Smooth muscle cell (in vitro differentiated cells): ENCODE measurements around the gene FAM131B. TPM values are rescaled to one million over a fixed set of nuclear protein-coding genes. Genes with fewer than 3 reads are reported as not detected.

ENCODE experiments used
- DNase-seq: peaks from one replicate; lab custom pipeline; 2025; ENCODE audit not compliant: unreplicated experiment; lab: John Stamatoyannopoulos, UW
- H2AFZ ChIP-seq: fragments of 200-600 bp; sonication (generic); 2 replicates; pipeline ENCODE4 v1.6.0; 2016; ENCODE audit warnings: antibody characterized with exemption, low read depth, mild to moderate bottlenecking
- H3F3A ChIP-seq: fragments of 200-600 bp; sonication (generic); 2 replicates; pipeline ENCODE4 v1.6.0; 2017; ENCODE audit warnings: antibody characterized with exemption, low read depth
- H3K27ac ChIP-seq: fragments of 200-600 bp; sonication (generic); 2 replicates; pipeline ENCODE4 v1.5.1; 2016; ENCODE audit warnings: low read depth, mild to moderate bottlenecking
- H3K27me3 ChIP-seq: fragments of 200-600 bp; sonication (generic); 2 replicates; pipeline ENCODE4 v1.6.1; 2016; ENCODE audit warnings: low read depth, mild to moderate bottlenecking
- H3K36me3 ChIP-seq: fragments of 200-600 bp; sonication (generic); 2 replicates; pipeline ENCODE4 v1.5.1; 2016; ENCODE audit warnings: low read depth
- H3K4me1 ChIP-seq: fragments of 200-600 bp; sonication (generic); 2 replicates; pipeline ENCODE4 v1.5.1; 2016; ENCODE audit warnings: low read depth
- H3K4me2 ChIP-seq: fragments of 200-600 bp; sonication (generic); 2 replicates; pipeline ENCODE4 v1.6.0; 2016; ENCODE audit warnings: mild to moderate bottlenecking
- H3K4me3 ChIP-seq: fragments of 200-600 bp; sonication (generic); 2 replicates; pipeline ENCODE4 v1.5.1; 2016; ENCODE audit warnings: mild to moderate bottlenecking
- H3K79me2 ChIP-seq: fragments of 200-600 bp; sonication (generic); 2 replicates; pipeline ENCODE4 v1.6.0; 2016; ENCODE audit warnings: low read depth, mild to moderate bottlenecking
- H3K9ac ChIP-seq: fragments of 200-600 bp; sonication (generic); 2 replicates; pipeline ENCODE4 v1.6.0; 2016; ENCODE audit warnings: low read depth
- H3K9me3 ChIP-seq: fragments of 200-600 bp; sonication (generic); replicated peaks from 2 replicates; pipeline ENCODE4 v1.5.1; 2016; ENCODE audit warnings: low read depth
- H4K20me1 ChIP-seq: fragments of 200-600 bp; sonication (generic); 2 replicates; pipeline ENCODE4 v1.6.0; 2016; ENCODE audit warnings: low read depth
- CTCF ChIP-seq: fragments of 200-600 bp; sonication (generic); IDR thresholded peaks from 2 replicates; pipeline ENCODE4 v1.5.1; 2017; ENCODE audit warnings: borderline replicate concordance, mild to moderate bottlenecking, antibody characterized with exemption; ENCODE audit not compliant: insufficient read depth, poor library complexity, severe bottlenecking
- WGBS: methylation state at CpG from one replicate; pipeline ENCODE4 v1.1.7; 2016; ENCODE audit warnings: low lambda C conversion rate; 5-methylcytosine and 5-hydroxymethylcytosine counted together
- polyA plus RNA-seq: library from polyadenylated mRNA; unstranded; fragments of >200 nt; fragmentation: Nextera tagmentation; extraction: Ambion mirVana; gene quantifications from 2 replicates; pipeline ENCODE4 v1.2.1, GENCODE V29; 2016
- total RNA-seq: library from RNA; depleted of rRNA; stranded (reverse); fragments of >200 nt; gene quantifications from 2 replicates; pipeline ENCODE4 v1.2.3, GENCODE V29; 2014

The FAM131B gene
- total RNA-seq (0.09 and 0.31 TPM in 2 replicates), polyA plus RNA-seq (0.03 TPM in 1 of 2 replicates, not detected in the other)

GRCh38 chr7:143362131-143363015, at the start of gene FAM131B:
TSS of gene FAM131B (minus strand) at chr7:143362713. CDS start at chr7:143362603, 110 bp downstream.
- H2AFZ ChIP-seq: peak within 1 kb of the TSS; percentile 72
- peak within 1 kb of the TSS; percentile 92 for H3K4me2 ChIP-seq
- H3K79me2 ChIP-seq: no peaks in the 10 kb centered on the region
- H3K9ac ChIP-seq: no peak within 1 kb of the TSS
- H3K27ac ChIP-seq: no peak within 1 kb of the TSS
- no peaks in the 10 kb centered on the region for H3K9me3 ChIP-seq
- DNase-seq: no peak
- no peaks in the 10 kb centered on the region for H4K20me1 ChIP-seq
- 0% methylated on average over 12 of the region's 112 CpGs for WGBS
- TF ChIP-seq CTCF: no peak
- no peaks in the 10 kb centered on the region for H3K4me1 ChIP-seq
- H3K27me3 ChIP-seq: peaks cover 76% of the 10 kb centered on the region
- H3K4me3 ChIP-seq: peak within 1 kb of the TSS; percentile 62
- H3K36me3 ChIP-seq: no peaks in the 10 kb centered on the region
- no peaks in the 10 kb centered on the region for H3F3A ChIP-seq

- H3K9me3 ChIP-seq: no peaks in the 10 kb centered on the region
- H3F3A ChIP-seq: peaks cover 3% of the 10 kb centered on the region
- H4K20me1 ChIP-seq: no peaks in the 10 kb centered on the region
- peaks cover 25% of the 10 kb centered on the region for H3K4me1 ChIP-seq
- H3K27ac ChIP-seq: no peak overlapping the region
- H3K36me3 ChIP-seq: no peaks in the 10 kb centered on the region
- DNase-seq: no peak
- H3K4me2 ChIP-seq: peak overlapping the region; percentile 32
- TF ChIP-seq CTCF: no peak
- H3K9ac ChIP-seq: no peak overlapping the region
- 65% methylated on average over 5 of the region's 5 CpGs for WGBS
- H3K4me3 ChIP-seq: no peak overlapping the region
- H2AFZ ChIP-seq: no peak overlapping the region
- no peaks in the 10 kb centered on the region for H3K79me2 ChIP-seq
- no peaks in the 10 kb centered on the region for H3K27me3 ChIP-seq
These were observed 49.6 kb upstream of the FAM131B start for GRCh38 chr7:143411976-143412708.

DNA sequence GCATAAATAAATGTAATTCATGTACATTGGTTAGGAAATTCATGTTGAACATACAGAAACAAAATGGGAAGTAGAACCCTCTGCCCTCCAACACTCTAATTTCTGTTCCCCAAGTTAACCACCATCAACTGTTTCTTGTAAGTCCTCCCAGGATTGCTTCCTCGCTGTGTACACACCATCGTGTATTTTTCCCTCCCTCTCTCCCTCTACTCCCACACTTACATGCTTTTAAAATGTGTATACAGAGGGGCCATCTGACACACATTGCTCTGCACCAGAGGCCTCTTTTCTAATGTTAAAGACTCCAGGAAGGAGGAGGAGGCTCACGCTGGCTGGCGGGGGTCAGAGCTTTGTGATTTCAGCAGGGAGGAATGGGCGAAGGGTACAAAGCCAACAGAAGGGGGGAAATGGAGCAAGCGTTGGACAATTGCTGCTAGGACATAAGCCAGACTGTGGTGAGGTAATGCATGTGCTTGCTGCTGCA, 48.0 kb upstream of the FAM131B start:
- no peak overlapping the region for H3K4me3 ChIP-seq
- H3K36me3 ChIP-seq: no peaks in the 10 kb centered on the region
- no peaks in the 10 kb centered on the region for H3K79me2 ChIP-seq
- no peak for DNase-seq
- peak overlapping the region; percentile 76 for H3K4me2 ChIP-seq
- no peaks in the 10 kb centered on the region for H3K9me3 ChIP-seq
- TF ChIP-seq CTCF: no peak
- peak overlapping the region; percentile 79 for H2AFZ ChIP-seq
- H3K9ac ChIP-seq: no peak overlapping the region
- H3K27me3 ChIP-seq: no peaks in the 10 kb centered on the region
- H3K4me1 ChIP-seq: peaks cover 25% of the 10 kb centered on the region
- 8% methylated on average over 6 of the region's 6 CpGs for WGBS
- peaks cover 3% of the 10 kb centered on the region for H3F3A ChIP-seq
- H4K20me1 ChIP-seq: no peaks in the 10 kb centered on the region
- peak overlapping the region; percentile 29 for H3K27ac ChIP-seq
